Activated CD8-positive, alpha-beta T cell treated with anti-CD3 and anti-CD28 coated beads, Interleukin-2, amount 10 ng/mL, durations not matched to agents 7 days and 5 days (primary cell): ENCODE results near the gene STAT3. TPM values are rescaled to one million over a fixed set of nuclear protein-coding genes. Genes with fewer than 3 reads are reported as not detected.

Source experiments
- ATAC-seq: fragments of 150-1000 bp; cut with Tn5 transposase; one replicate; pipeline ENCODE4 v1.10.0; 2021; ENCODE audit warnings: moderate library complexity
- CTCF ChIA-PET: fragments of 350-600 bp; sonication (Branson Sonifier 250); formaldehyde crosslinking; loops from one replicate; lab custom pipeline; 2021; ENCODE audit warnings: antibody characterized with exemption; lab: Charles Lee
- POLR2A ChIA-PET: fragments of 350-600 bp; sonication (Branson Sonifier 250); formaldehyde crosslinking; loops from one replicate; lab custom pipeline; 2021; ENCODE audit warnings: antibody characterized with exemption; lab: Charles Lee
- DNase-seq: peaks from one replicate; pipeline ENCODE4 v3.0.0-alpha.2; 2020
- H3K27ac Mint-ChIP-seq: one replicate; pipeline ENCODE4 v1.8.0; 2021; ENCODE audit warnings: mild to moderate bottlenecking, mixed read lengths
- H3K27me3 Mint-ChIP-seq: one replicate; pipeline ENCODE4 v1.8.0; 2021; ENCODE audit warnings: low read depth, mixed read lengths
- H3K36me3 Mint-ChIP-seq: one replicate; pipeline ENCODE4 v1.8.0; 2021; ENCODE audit warnings: low read depth, mixed read lengths
- H3K4me1 Mint-ChIP-seq: one replicate; pipeline ENCODE4 v1.8.0; 2021; ENCODE audit warnings: low read depth, mixed read lengths
- H3K4me3 Mint-ChIP-seq: one replicate; pipeline ENCODE4 v1.8.0; 2021; ENCODE audit warnings: mild to moderate bottlenecking, mixed read lengths
- H3K9me3 Mint-ChIP-seq: one replicate; pipeline ENCODE4 v1.8.0; 2022; ENCODE audit warnings: mixed read lengths; ENCODE audit not compliant: insufficient read depth
- total RNA-seq, 2 experiments: library from RNA; stranded (reverse); gene quantifications; one replicate each; pipeline ENCODE4 v1.2.3, GENCODE V29; 2021

The STAT3 gene
- total RNA-seq, 2 experiments from 2014 or later: 94.7 to 101 TPM

DNA sequence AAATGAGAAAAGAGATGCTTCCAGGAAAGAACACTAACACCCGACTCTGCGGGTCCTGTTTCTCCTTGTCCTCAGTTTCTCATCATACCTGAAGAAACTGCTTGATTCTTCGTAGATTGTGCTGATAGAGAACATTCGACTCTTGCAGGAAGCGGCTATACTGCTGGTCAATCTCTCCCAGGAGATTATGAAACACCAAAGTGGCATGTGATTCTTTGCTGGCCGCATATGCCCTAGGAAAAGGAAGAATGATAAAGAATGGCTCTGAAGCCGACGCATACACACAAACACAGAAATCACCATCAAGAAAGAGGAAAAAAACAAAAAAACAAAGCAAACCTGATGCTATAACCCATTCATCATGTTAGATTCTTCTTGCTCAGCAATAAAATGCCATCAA lies 41.8 kb downstream of the STAT3 start:
- POLR2A ChIA-PET: interaction anchor here (0.8 kb wide), 1 partner anchor 12 kb away, joined by 5 read pairs; no protein-coding TSS in a partner anchor
- no peak overlapping the region for H3K4me3 Mint-ChIP-seq
- ATAC-seq: no peak
- H3K27me3 Mint-ChIP-seq: no peaks in the 10 kb centered on the region
- H3K36me3 Mint-ChIP-seq: peaks cover 48% of the 10 kb centered on the region
- no peaks in the 10 kb centered on the region for H3K9me3 Mint-ChIP-seq
- H3K4me1 Mint-ChIP-seq: peaks cover 48% of the 10 kb centered on the region
- no peak for DNase-seq
- CTCF ChIA-PET: interaction anchor here (1.7 kb wide), 1 partner anchor 13 kb away, joined by 5 read pairs; no protein-coding TSS in a partner anchor
- no peak overlapping the region for H3K27ac Mint-ChIP-seq

DNA sequence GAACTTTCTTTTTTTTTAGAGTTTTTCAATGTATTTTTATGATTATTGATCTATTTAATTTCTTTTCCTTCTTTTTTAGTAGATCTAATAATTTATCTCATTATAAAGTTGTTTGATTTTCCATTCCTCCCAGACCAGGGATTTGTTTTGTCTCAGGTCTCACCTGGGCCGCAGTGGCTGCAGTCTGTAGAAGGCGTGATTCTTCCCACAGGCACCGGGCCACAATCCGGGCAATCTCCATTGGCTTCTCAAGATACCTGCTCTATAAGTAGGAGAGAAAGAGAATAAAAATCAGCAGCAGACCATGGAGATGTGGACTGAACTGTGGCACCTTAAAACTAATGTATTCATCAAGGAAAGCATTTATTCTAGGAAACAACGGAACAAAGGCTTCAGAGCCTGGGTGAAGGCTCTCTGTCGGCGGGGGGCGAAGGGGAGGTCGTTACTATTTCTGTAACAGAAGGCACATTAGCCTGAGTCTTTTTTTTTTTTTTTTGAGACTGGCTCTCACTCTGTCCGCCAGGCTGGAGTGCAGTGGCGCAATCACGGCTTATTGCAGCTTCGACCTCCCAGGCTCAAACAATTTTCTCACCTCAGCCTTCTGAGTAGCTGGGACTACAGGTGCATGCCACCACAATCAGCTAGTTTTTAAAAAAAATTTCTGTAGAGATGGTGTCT lies 42.7 kb downstream of the STAT3 start:
- POLR2A ChIA-PET: interaction anchor here (0.8 kb wide), 1 partner anchor 13 kb away, joined by 5 read pairs; no protein-coding TSS in a partner anchor
- ATAC-seq (no peak), DNase-seq (no peak)
- H3K4me1 Mint-ChIP-seq: peaks cover 57% of the 10 kb centered on the region
- no peaks in the 10 kb centered on the region for H3K9me3 Mint-ChIP-seq
- H3K27me3 Mint-ChIP-seq: no peaks in the 10 kb centered on the region
- CTCF ChIA-PET: interaction anchor here (1.2 to 1.7 kb wide), 2 partner anchors 12 to 14 kb away, joined by 4 to 5 read pairs; no protein-coding TSS in a partner anchor
- peaks cover 58% of the 10 kb centered on the region for H3K36me3 Mint-ChIP-seq
- H3K4me3 Mint-ChIP-seq: no peak overlapping the region
- no peak overlapping the region for H3K27ac Mint-ChIP-seq

- Mint-ChIP-seq H3K36me3 (peaks cover 65% of the 10 kb centered on the region), H3K27ac (peak overlapping the region; percentile 62), H3K4me1 (peaks cover 56% of the 10 kb centered on the region), H3K9me3 (no peaks in the 10 kb centered on the region), H3K27me3 (no peaks in the 10 kb centered on the region), H3K4me3 (no peak overlapping the region)
- POLR2A ChIA-PET: interaction anchor here (0.8 to 1.2 kb wide), 3 partner anchors 19 to 46 kb away, joined by 3 to 5 read pairs (median 4); partner anchors contain the start of gene STAT3
- DNase-seq (peak; percentile 59), ATAC-seq (peak; percentile 66)
- CTCF ChIA-PET: interaction anchor here (0.9 to 4.3 kb wide), 8 partner anchors 11 to 64 kb away, joined by 3 to 27 read pairs (median 4); no protein-coding TSS in a partner anchor
Measured at GRCh38 chr17:42342242-42343008, 45.8 kb downstream of the STAT3 start.

GRCh38 chr17:42341568-42341967 lies 46.7 kb downstream of the STAT3 start:
- POLR2A ChIA-PET: interaction anchor here (3.0 kb wide), 1 partner anchor 47 kb away, joined by 24 read pairs; the partner anchor contains the start of gene STAT3
- peaks cover 59% of the 10 kb centered on the region for H3K4me1 Mint-ChIP-seq
- H3K4me3 Mint-ChIP-seq: no peak overlapping the region
- CTCF ChIA-PET: interaction anchor here (1.3 to 4.3 kb wide), 7 partner anchors 13 to 176 kb away, joined by 3 to 27 read pairs (median 5); partner anchors contain the start of gene STAT3
- DNase-seq (no peak), ATAC-seq (no peak)
- H3K9me3 Mint-ChIP-seq: no peaks in the 10 kb centered on the region
- peak overlapping the region; percentile 62 for H3K27ac Mint-ChIP-seq
- H3K36me3 Mint-ChIP-seq: peaks cover 65% of the 10 kb centered on the region
- no peaks in the 10 kb centered on the region for H3K27me3 Mint-ChIP-seq

- CTCF ChIA-PET: interaction anchor here (0.6 to 4.3 kb wide), 13 partner anchors 10 to 1143 kb away, joined by 3 to 27 read pairs (median 4); partner anchors contain the start of genes DHX8 and STAT3
- Mint-ChIP-seq H3K36me3 (peaks cover 61% of the 10 kb centered on the region), H3K4me1 (peaks cover 63% of the 10 kb centered on the region), H3K27me3 (no peaks in the 10 kb centered on the region), H3K4me3 (no peak overlapping the region), H3K27ac (peak overlapping the region; percentile 62), H3K9me3 (no peaks in the 10 kb centered on the region)
- DNase-seq: peak; percentile 42
- peak; percentile 36 for ATAC-seq
- POLR2A ChIA-PET: interaction anchor here (0.9 to 3.0 kb wide), 2 partner anchors 21 to 48 kb away, joined by 4 to 24 read pairs; partner anchors contain the start of gene STAT3
Measured at GRCh38 chr17:42340691-42341127, 47.5 kb downstream of the STAT3 start.

DNA sequence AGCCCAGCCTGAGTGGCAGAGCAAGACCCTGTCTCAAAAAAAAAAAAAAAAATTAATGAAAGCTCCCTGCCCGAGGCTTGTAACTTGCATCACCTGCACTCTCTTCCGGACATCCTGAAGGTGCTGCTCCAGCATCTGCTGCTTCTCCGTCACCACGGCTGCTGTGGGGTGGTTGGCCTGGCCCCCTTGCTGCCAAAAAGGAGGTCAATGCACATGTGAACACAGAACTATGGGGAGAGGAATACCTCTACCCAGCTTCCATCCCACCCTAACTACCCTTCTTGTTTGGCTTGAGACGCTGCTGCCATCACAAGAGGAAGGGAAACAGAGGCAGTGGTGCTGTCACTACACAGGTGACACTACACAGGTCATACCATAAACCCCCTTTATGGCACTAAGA lies 49.0 kb downstream of the STAT3 start:
- H3K9me3 Mint-ChIP-seq: no peaks in the 10 kb centered on the region
- POLR2A ChIA-PET: interaction anchor here (0.8 to 3.0 kb wide), 2 partner anchors 20 to 49 kb away, joined by 3 to 24 read pairs; partner anchors contain the start of gene STAT3
- no peak overlapping the region for H3K4me3 Mint-ChIP-seq
- H3K4me1 Mint-ChIP-seq: peaks cover 74% of the 10 kb centered on the region
- peaks cover 66% of the 10 kb centered on the region for H3K36me3 Mint-ChIP-seq
- no peak for DNase-seq
- CTCF ChIA-PET: interaction anchor here (0.8 to 4.3 kb wide), 6 partner anchors 10 to 117 kb away, joined by 3 to 27 read pairs (median 9); no protein-coding TSS in a partner anchor
- H3K27me3 Mint-ChIP-seq: no peaks in the 10 kb centered on the region
- no peak for ATAC-seq
- H3K27ac Mint-ChIP-seq: peak overlapping the region; percentile 62

GRCh38 chr17:42338427-42338985 lies 49.7 kb downstream of the STAT3 start:
- peaks cover 66% of the 10 kb centered on the region for H3K36me3 Mint-ChIP-seq
- POLR2A ChIA-PET: interaction anchor here (0.8 to 3.0 kb wide), 2 partner anchors 20 to 50 kb away, joined by 3 to 24 read pairs; partner anchors contain the start of gene STAT3
- H3K27me3 Mint-ChIP-seq: no peaks in the 10 kb centered on the region
- CTCF ChIA-PET: interaction anchor here (4.3 kb wide), 1 partner anchor 16 kb away, joined by 27 read pairs; no protein-coding TSS in a partner anchor
- peak overlapping the region; percentile 61 for H3K27ac Mint-ChIP-seq
- H3K4me1 Mint-ChIP-seq: peaks cover 73% of the 10 kb centered on the region
- DNase-seq: no peak
- no peak for ATAC-seq
- H3K4me3 Mint-ChIP-seq: peak overlapping the region; percentile 36
- H3K9me3 Mint-ChIP-seq: no peaks in the 10 kb centered on the region

DNA sequence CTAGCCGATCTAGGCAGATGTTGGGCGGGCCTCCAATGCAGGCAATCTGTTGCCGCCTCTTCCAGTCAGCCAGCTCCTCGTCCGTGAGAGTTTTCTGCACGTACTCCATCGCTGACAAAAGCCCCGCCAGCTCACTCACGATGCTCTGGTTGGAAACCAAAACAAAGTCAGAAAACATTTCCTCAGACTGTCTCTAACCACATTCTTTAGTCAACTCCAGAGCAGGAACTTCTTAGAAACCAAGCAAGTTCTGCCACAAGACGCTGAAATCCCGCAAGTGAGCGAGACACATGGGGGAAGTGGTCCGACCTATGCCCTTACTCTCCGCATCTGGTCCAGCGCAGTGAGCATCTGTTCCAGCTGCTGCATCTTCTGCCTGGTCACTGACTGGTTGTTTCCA lies 50.8 kb downstream of the STAT3 start:
- Mint-ChIP-seq H3K4me3 (peak overlapping the region; percentile 51), H3K27me3 (no peaks in the 10 kb centered on the region), H3K4me1 (peaks cover 67% of the 10 kb centered on the region), H3K27ac (peak overlapping the region; percentile 81), H3K9me3 (no peaks in the 10 kb centered on the region), H3K36me3 (peaks cover 67% of the 10 kb centered on the region)
- peak; percentile 83 for ATAC-seq
- DNase-seq: peak; percentile 87
- ChIA-PET POLR2A (interaction anchor here (0.6 to 1.4 kb wide), 5 partner anchors 51 to 156 kb away, joined by 3 to 16 read pairs (median 3); partner anchors contain the start of gene STAT3), CTCF (interaction anchor here (0.6 to 1.3 kb wide), 15 partner anchors 11 to 190 kb away, joined by 3 to 12 read pairs (median 4); partner anchors contain the start of gene STAT3)

DNA sequence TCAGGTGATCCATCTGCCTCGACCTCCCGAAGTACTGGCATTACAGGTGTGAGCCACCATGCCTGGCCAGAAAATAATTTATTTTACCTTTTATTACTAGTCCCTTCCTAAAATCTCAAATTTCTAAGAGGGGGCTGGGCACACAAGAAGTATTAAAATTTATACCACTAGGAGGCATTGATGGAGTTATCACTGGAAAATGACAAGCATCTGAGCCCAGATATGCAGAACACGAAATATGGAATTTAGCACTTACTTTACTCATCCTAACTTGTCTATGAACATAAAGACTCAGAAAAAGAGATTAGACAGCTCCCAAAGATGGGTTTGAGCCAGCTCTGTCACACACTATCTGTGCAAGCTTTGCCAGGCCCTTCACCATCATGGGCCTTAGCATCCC lies 53.6 kb downstream of the STAT3 start:
- Mint-ChIP-seq H3K4me1 (peaks cover 45% of the 10 kb centered on the region), H3K27ac (no peak overlapping the region), H3K4me3 (no peak overlapping the region), H3K27me3 (no peaks in the 10 kb centered on the region), H3K36me3 (peaks cover 63% of the 10 kb centered on the region), H3K9me3 (no peaks in the 10 kb centered on the region)
- ATAC-seq: no peak
- no peak for DNase-seq
- POLR2A ChIA-PET: interaction anchor here (2.0 kb wide), 1 partner anchor 54 kb away, joined by 12 read pairs; the partner anchor contains the start of gene STAT3
- CTCF ChIA-PET: interaction anchor here (1.2 to 4.6 kb wide), 8 partner anchors 11 to 71 kb away, joined by 3 to 33 read pairs (median 10); partner anchors contain the start of gene STAT3

GRCh38 chr17:42333053-42333452 lies 55.2 kb downstream of the STAT3 start:
- peaks cover 32% of the 10 kb centered on the region for H3K4me1 Mint-ChIP-seq
- POLR2A ChIA-PET: no interaction called here
- CTCF ChIA-PET: interaction anchor here (1.2 to 4.6 kb wide), 5 partner anchors 9 to 194 kb away, joined by 3 to 33 read pairs (median 5); partner anchors contain the start of gene STAT3
- peaks cover 64% of the 10 kb centered on the region for H3K36me3 Mint-ChIP-seq
- no peaks in the 10 kb centered on the region for H3K27me3 Mint-ChIP-seq
- DNase-seq (no peak), ATAC-seq (no peak)
- H3K27ac Mint-ChIP-seq: no peak overlapping the region
- H3K4me3 Mint-ChIP-seq: no peak overlapping the region
- no peaks in the 10 kb centered on the region for H3K9me3 Mint-ChIP-seq
